GM13977 (cell line): ENCODE data around the gene PDZD4.

Experiments used
- DNase-seq: peaks from one replicate; pipeline ENCODE4 v3.0.0; 2012; ENCODE audit warnings: low spot score
- in situ Hi-C: fragments of 300-500 bp; cut with MboI; formaldehyde crosslinking; loops from one replicate; pipeline ENCODE4 v1.12.0; 2022; ENCODE audit warnings: low sequenced_read_pairs, low pct_unique_long_range_greater_than_20kb, mixed read lengths, inconsistent platforms; ENCODE audit not compliant: unreplicated experiment
- TF ChIP-seq, protein P1 (sequence below): IDR thresholded peaks from 2 replicates; pipeline ENCODE4 v1.5.1; 2012; ENCODE audit warnings: mild to moderate bottlenecking, control low read depth; ENCODE audit not compliant: insufficient read depth; ENCODE audit errors: extremely low read depth, missing control alignments

Gene PDZD4

GRCh38 chrX:153791104-153791852 lies 39.1 kb downstream of the PDZD4 start:
- TF ChIP-seq, protein P1, sequence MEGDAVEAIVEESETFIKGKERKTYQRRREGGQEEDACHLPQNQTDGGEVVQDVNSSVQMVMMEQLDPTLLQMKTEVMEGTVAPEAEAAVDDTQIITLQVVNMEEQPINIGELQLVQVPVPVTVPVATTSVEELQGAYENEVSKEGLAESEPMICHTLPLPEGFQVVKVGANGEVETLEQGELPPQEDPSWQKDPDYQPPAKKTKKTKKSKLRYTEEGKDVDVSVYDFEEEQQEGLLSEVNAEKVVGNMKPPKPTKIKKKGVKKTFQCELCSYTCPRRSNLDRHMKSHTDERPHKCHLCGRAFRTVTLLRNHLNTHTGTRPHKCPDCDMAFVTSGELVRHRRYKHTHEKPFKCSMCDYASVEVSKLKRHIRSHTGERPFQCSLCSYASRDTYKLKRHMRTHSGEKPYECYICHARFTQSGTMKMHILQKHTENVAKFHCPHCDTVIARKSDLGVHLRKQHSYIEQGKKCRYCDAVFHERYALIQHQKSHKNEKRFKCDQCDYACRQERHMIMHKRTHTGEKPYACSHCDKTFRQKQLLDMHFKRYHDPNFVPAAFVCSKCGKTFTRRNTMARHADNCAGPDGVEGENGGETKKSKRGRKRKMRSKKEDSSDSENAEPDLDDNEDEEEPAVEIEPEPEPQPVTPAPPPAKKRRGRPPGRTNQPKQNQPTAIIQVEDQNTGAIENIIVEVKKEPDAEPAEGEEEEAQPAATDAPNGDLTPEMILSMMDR = no peak
- DNase-seq = no peak
- in situ Hi-C loops = no loop called here

DNA sequence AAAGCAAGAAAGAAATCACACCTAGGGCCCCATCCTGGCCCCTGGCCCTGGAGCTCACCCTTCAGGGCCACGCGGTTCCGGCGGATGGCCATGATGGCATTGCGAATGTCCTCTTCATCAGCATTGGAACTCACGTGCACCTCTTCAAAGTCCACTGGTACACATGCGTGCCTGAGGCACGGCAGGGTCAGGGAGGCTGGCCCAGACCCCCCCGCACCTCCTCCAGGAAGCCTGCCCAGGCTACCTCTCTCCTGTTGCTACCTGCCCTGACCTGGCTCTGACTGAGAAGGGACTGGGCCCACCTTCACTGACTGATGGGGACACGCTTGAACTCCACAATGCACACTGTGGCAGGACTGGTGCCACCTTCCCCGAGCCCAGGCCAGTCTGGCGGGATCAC lies 40.7 kb downstream of the PDZD4 start:
- no peak for DNase-seq
- in situ Hi-C loops = no loop called here
- TF ChIP-seq, protein P1 = no peak

GRCh38 chrX:153786669-153787068 lies 43.7 kb downstream of the PDZD4 start:
- no peak for DNase-seq
- in situ Hi-C loops = no loop called here
- TF ChIP-seq, protein P1 = no peak

GRCh38 chrX:153784325-153784967 lies 45.9 kb downstream of the PDZD4 start:
- in situ Hi-C loops = no loop called here
- DNase-seq = no peak
- TF ChIP-seq, protein P1 = no peak

DNA sequence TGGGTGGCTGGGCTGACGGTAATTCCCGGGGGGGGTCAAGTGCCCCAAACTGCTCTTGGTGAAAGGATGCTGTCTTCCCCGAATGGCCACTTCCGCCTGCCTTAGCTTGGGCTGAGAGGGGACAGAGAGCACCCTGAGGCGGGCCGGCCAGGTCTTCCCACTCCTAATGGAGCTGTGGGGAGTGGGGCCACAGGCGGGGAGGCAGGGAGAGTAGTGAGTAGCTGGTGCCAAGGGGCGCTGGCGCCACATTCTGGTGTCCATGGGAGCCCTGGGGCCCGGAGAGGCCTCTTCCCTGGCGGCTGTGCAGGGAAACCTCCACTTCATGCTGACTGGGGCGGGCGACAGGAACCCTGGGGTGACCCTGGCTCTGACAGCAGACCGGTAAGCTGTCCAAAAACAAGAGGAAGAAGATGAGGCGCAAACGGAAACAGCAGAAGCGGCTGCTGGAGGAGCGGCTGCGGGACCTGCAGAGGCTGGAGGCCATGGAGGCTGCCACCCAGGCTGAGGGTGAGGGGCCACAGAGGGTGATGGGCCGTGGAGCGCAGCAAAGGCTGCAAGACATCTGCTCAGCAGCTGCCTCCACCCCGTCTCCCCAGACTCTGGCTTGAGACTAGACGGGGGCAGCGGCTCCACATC lies 46.8 kb downstream of the PDZD4 start:
- no peak for DNase-seq
- in situ Hi-C loops = no loop called here
- TF ChIP-seq, protein P1 = no peak

DNA sequence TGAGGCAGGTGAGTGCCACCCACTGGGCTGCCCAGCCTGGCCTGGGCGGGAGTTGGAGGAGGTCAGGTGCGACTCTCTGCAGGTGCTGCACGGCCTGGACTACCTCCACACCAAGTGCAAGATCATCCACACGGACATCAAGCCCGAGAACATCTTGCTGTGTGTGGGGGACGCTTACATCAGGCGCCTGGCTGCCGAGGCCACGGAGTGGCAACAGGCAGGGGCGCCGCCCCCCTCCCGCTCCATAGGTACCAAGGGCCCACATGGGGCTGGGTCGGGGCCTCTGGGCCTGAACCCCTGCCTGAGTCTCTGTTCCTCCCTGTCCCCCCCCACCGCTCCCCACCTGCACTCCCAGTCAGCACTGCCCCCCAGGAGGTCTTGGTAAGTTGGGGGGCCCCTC lies 47.5 kb downstream of the PDZD4 start:
- in situ Hi-C loops = no loop called here
- no peak for DNase-seq
- TF ChIP-seq, protein P1 = no peak
